Prostate gland (tissue), 2 donors: ENCODE results near the gene MDFIC.

Experiments
- POLR2A ChIP-seq: fragments of 450-650 bp; IDR thresholded peaks from one replicate; pipeline ENCODE4 v1.6.1; 2016; ENCODE audit warnings: antibody characterized with exemption, mild to moderate bottlenecking
- POLR2AphosphoS5 ChIP-seq: sonication (generic); formaldehyde crosslinking; IDR thresholded peaks from one replicate; pipeline ENCODE4 v1.6.1; 2017; ENCODE audit warnings: antibody characterized with exemption
- TF ChIP-seq, protein P1 (sequence below), 4 experiments: fragments of 200-600 bp in 2 of 4; fragments of 450-650 bp in 2 of 4; sonication (generic) in 2 of 4; IDR thresholded peaks; 1 replicate in 3 of 4; 2 replicates in 1 of 4; pipeline ENCODE4 v1.5.1; 2016 to 2019; ENCODE audit warnings: antibody characterized with exemption in 4 of 4, mild to moderate bottlenecking in 2 of 4, moderate library complexity in 2 of 4

DNA sequence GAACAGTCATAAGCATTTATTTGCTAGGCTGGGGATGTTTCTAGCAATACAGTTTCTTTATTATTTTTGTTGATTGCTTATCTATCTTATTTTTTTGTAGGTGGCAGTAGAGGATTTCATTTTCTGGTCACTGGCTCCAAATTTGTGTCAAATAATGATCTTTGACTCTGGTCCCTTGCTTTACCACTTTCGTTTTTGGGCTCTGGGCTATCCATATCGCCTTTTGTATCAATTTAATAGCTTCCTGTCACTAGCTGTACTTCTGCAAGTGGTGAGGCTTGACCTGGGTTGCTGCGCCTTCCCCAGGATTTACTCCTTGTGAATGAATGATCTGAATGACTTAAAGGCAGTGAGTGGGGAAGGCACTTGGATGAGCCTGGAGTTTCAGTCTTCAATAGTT, 48.4 kb downstream of the MDFIC start:
- TF ChIP-seq POLR2A (no peak), POLR2AphosphoS5 (no peak)
- TF ChIP-seq, protein P1, sequence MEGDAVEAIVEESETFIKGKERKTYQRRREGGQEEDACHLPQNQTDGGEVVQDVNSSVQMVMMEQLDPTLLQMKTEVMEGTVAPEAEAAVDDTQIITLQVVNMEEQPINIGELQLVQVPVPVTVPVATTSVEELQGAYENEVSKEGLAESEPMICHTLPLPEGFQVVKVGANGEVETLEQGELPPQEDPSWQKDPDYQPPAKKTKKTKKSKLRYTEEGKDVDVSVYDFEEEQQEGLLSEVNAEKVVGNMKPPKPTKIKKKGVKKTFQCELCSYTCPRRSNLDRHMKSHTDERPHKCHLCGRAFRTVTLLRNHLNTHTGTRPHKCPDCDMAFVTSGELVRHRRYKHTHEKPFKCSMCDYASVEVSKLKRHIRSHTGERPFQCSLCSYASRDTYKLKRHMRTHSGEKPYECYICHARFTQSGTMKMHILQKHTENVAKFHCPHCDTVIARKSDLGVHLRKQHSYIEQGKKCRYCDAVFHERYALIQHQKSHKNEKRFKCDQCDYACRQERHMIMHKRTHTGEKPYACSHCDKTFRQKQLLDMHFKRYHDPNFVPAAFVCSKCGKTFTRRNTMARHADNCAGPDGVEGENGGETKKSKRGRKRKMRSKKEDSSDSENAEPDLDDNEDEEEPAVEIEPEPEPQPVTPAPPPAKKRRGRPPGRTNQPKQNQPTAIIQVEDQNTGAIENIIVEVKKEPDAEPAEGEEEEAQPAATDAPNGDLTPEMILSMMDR (IDR thresholded peaks at IDR 0.05) = no peak
